HG02623 (cell line): ENCODE measurements around the gene TTC38.
A peak's percentile ranks its signal among the peaks of the same experiment; 100 is the strongest.

Experiments used
- ATAC-seq: cut with Tn5 transposase; IDR thresholded peaks from one replicate; pipeline ENCODE4 v1.9.1; 2021; ENCODE audit warnings: moderate library complexity; ENCODE audit not compliant: unreplicated experiment

TTC38 gene

GRCh38 chr22:46267431-46268279 lies at the start of gene TTC38:
Gene TTC38 (plus strand): TSS chr22:46268008. CDS start chr22:46268040, 32 bp downstream.
- ATAC-seq, result peak; percentile 71

DNA sequence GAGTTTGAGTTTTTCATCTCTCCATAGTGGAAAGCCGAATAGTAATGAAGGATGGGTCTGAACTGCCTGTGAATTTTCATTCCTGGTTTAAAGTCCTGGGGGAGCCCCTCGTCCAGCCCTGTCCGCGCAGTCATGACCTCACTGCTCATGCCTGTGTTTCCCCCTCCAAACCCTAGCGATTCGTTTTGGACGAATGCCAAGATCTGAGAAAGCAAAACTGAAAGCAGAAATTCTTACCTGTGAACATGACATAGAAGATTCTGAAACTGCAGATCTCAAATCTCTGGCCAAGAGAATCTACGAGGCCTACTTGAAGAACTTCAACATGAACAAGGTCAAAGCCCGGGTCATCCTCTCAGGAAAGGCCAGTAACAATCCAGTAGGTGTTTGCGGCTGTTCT lies 48.2 kb upstream of the TTC38 start:
- ATAC-seq, result no peak

- ATAC-seq, result no peak
Observed at GRCh38 chr22:46220921-46221320, 46.9 kb upstream of the TTC38 start.

DNA sequence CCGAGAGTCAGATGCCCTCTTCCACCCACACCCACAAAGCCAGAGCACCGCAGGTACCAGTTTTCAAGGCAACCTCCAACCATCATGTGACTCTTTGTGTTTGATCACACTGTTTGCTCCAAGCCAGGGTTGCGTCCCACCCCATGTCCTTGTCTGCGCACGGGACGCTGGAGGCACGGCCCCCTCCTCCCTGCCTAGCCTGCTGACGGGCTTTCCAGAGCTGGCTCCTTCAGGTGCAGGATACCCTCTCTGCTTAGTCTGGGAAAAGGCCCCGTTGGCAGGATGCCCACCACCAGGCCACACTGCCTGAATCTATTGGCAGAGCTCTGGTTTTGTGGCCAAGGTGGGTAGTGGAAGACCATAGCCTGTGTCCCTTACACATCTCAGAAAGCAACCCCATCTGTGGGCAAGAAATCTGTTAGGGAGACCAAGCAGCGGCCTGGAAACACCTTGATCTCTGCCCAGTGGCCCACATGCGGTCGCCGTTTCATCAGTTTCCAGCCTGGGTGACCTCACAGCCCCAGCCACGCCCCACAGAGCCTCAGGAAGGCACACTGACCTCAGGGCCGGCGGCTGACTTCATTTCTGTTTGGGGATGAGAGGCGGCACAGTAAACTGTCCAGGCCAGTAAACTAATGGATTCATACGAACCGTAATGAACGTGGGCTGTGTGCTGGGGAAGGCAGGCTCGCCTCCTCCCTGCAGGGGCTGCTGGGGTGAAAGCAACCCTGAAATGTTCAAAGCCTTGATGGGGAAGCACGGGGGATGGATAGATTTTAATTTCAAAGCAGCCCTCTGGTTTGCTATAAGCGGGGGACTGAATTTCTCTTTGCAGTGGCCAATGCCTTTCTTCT lies 43.5 kb upstream of the TTC38 start:
- ATAC-seq, result no peak

DNA sequence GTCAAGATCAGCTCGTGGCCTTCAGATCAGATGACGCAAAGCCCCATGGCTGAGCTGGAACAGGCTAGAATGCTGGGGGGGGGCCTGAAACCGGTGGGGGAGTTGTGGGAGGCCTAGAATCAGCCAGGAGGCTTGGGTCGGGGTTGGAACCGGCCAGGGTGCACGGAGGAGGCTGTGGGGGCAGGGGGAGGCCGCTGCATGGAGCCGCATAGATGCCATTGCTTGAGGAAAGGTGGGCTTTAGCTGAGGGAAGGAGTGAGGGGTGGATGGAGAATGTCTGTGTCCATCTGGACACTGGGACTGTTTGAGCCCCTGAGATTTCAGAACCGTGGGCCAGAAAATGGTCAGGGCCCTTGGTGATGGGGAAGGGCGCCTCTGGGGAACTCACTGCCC lies 42.9 kb upstream of the TTC38 start:
- ATAC-seq, result no peak

DNA sequence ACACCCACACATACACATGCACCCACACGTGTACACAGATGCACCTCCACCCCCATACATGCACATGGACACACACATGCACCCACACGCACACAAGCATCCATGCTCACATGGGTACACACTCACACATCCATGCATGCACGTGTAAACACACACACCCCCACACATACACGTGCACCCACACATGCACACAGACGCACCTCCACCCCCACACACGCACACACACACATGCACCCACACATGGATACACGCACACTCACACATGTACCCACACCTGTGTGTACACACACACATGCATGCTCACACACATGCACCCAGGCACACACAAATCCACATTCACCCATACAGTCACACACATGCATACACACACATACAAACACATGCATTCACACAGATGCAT lies 42.2 kb upstream of the TTC38 start:
- no peak for ATAC-seq

DNA sequence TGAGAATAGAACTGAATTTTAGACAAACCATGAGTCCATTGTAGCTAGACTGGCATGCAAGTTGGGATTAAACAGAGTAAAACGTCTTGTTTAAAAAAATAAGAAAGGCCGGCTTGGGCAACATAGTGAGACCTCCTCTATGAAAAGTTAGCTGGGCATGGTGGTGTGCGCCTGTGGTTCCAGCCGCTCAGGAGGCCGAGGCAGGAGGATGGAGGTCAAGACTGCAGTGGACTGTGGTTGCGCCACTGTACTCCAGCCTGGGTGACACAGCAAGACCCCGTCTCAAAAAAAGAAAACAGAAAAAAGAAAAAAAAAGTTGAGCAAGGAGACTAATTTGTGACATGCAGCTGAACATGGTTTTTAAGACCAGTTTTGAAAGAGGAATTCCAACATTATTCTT lies 41.2 kb upstream of the TTC38 start:
- ATAC-seq, result no peak

DNA sequence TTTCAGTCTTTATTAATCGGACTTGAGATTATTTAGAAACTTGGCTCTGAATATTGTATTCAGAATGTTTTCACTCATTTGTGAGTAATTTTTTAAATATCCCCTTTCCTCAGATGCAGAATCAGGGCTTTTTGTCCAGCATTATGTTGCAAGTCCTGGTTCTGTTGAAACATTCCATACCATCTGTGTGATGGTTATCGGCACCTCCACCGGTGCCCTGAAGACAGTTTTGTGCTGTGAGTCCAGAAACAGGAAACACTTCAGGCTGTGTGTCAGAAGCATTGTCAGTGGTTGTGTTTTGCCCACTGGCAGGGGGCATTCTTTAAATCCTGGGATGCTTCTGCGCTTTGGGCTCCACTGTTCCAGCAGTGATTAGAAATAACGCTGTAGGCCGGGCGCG lies 38.1 kb upstream of the TTC38 start:
- ATAC-seq, result no peak

- ATAC-seq, result no peak
Observed at GRCh38 chr22:46230262-46230901, 37.4 kb upstream of the TTC38 start.

GRCh38 chr22:46233231-46233630 lies 34.6 kb upstream of the TTC38 start:
- ATAC-seq, result no peak

- no peak for ATAC-seq
Observed at GRCh38 chr22:46234969-46235368, 32.8 kb upstream of the TTC38 start.

- ATAC-seq, result no peak
Observed at GRCh38 chr22:46237453-46238124, 30.2 kb upstream of the TTC38 start.

GRCh38 chr22:46238541-46238940 lies 29.3 kb upstream of the TTC38 start:
- no peak for ATAC-seq

- ATAC-seq, result no peak
Observed at GRCh38 chr22:46239261-46240048, 28.4 kb upstream of the TTC38 start.

DNA sequence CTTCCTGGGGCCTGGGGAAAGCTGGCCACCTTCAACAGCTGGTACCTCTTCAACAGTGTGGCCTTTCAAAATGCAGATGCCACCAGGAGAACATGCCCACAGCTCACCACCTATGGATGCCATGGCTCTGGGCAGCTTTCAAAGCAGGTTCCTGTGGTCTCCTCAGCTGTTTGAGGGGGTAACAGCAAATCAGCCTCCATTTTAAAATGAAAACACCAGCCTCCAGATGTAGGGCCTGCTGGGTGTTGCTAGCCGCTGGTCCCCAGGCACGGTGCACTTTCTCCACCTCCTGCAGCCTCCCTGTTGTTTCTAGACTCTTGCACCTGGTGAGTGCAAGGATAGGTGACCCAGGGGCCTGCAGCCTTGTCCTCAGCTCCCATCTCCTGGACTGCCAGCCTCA lies 27.7 kb upstream of the TTC38 start:
- no peak for ATAC-seq

GRCh38 chr22:46240506-46240905 lies 27.3 kb upstream of the TTC38 start:
- ATAC-seq, result no peak

DNA sequence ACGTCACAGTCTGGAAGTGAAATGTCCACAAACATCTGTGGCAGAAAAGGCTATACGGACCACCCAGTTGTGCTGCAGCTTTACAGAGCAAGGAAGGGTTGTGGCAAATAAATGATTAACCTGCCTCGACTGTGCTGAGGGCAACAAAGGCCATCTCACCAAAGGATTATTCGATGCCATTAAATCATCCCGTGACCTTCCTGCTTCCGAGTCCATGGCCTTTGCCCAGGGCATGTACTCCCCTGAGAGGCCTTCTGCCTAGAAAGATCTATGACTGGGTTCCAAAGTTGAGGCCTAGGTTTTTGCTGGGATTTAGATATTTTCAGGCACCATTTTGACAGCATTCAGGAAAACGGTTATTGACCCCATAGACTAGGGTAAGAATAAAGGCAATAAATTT lies 26.9 kb upstream of the TTC38 start:
- ATAC-seq, result no peak

DNA sequence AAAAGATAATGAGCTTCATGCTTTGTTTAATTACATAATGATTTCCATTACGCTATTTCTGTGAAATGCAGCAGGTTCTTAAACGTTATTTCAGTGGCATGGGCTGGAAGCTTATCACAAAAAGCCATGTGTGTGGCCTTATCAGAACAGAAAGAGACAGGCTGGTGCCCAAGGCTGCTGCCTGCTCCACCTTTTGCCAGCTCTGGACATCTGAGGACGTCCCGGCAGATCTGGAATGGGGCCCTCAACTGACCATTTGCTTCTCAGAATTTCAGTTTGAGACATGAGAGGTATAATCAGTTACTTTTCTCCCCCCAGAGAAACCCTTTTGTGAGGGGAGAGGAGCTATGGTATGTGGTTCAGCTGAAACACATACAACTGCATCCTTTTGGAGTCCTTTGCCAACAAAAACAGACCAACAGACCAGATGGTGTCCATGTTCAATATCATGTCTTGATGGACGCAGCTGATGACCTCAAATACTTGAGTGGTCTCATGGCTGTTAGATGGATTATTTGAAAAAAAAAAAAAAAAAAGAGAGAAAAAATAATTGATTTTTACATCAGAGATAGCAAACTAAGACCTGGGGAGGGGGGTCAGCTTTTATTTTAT lies 26.3 kb upstream of the TTC38 start:
- no peak for ATAC-seq

DNA sequence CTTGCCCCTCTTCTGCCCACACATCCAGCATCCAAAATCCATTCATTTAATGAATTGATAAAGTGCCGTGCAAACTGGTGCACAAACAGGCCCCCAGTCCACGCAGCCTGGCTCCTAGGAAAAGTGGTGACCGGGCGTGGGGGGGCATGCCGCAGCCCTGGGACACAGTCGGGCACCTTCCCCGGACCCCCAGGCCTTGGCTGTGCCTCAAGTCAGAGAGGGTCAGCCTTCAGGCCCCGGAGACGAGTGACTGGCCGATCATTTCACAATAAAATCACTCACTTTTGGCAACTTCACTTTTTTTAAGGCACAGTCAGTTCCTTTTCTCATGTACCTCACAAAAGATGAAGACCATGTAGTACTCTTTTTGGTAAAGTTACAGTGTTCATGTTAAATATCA lies 25.7 kb upstream of the TTC38 start:
- no peak for ATAC-seq

DNA sequence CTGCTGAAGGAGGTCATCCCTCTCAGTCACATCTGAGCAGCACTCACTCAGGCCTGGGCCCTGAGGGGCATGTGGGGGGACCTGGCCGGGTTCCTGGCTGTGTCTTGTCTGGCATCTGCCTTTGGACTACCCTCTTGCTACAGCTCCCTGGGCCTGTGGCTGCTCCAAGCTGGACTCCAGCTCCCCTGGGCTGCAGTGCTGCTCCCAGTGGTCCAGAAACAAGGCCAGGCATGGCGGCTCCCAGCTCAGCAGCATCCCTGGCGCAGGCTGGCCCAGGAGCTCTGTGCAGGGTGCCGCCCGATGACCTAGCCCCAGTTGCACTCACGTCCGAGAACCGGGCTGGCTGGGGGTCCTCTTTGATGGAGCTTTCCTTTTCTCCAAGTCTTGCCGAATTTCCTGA lies 23.0 kb upstream of the TTC38 start:
- ATAC-seq, result no peak
